ENCODE data around the gene PEAK1.

PEAK1 gene

DNA sequence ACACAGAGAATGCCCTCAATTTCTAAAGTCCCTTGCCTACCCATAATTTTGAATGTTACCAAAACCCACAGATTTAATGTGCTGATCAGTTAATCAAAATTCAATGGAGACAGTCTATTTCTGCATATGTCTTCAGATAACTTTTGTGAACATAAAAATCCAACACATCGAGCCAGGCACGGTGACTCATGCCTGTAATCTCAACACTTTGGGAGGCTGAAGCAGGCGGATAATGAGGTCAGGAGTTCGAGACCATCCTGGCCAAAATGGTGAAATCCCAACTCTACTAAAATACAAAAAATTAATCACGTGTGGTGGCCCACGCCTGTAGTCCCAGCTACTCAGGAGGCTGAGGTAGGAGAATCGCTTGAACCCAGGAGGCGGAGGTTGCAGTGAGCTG, 49.3 kb downstream of the PEAK1 start:
- no peak overlapping the region for H2BK5ac ChIP-seq (ENCODE audit: low read length)

DNA sequence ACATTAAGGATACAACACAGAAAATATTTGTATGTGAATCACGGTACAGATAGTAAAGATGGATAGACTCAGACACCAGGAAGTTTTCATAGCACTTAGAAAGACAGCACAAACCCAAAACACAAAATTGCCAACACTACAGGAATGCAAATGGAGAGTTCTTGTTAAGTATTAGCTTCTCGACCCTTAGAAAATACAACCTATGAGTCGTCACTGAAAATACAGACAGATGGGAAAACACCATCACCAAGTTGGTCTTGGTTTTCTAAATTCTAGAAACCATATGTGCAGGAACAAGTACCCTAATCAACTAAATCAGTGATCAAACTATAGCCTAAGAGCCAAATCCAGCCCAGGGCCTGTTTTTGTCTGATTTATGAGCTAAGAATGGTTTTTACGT, 50.7 kb downstream of the PEAK1 start:
- H2AFZ ChIP-seq (ENCODE audit: low read length), result no peak overlapping the region
- H3K36me3 ChIP-seq (replicated peaks in 1 of 2; ENCODE audit: control insufficient read depth in 2 of 2, insufficient read depth in 2 of 2, low read length in 2 of 2), result no peaks in the 10 kb centered on the region
- H3K9me3 ChIP-seq (replicated peaks in 1 of 2; ENCODE audit: control insufficient read depth in 2 of 2, insufficient read depth in 1 of 2, low read depth in 1 of 2, low read length in 2 of 2), result peaks cover 0 to 9% of the 10 kb centered on the region in 2 donors
- H2BK12ac ChIP-seq (ENCODE audit: low read length), result no peak overlapping the region
- H4K8ac ChIP-seq (ENCODE audit: low read depth, low read length), result no peak overlapping the region
- no peaks in the 10 kb centered on the region for H3K27me3 ChIP-seq (ENCODE audit: control insufficient read depth in 3 of 3, insufficient read depth in 3 of 3, low read depth in 1 of 3, low read length in 3 of 3)
- no peak overlapping the region for H2AK5ac ChIP-seq (ENCODE audit: low read depth, low read length)
- no peak overlapping the region for H3K4me3 ChIP-seq (ENCODE audit: low read length in 2 of 2)
- no peak overlapping the region for H3K4ac ChIP-seq (ENCODE audit: low read length)
- H3K9ac ChIP-seq (ENCODE audit: low read depth, low read length, poor library complexity), result no peak overlapping the region
- H2BK5ac ChIP-seq (ENCODE audit: low read length), result no peak overlapping the region
- H3K23ac ChIP-seq (ENCODE audit: low read depth, low read length, poor library complexity), result no peak overlapping the region
- no peak overlapping the region for H2BK15ac ChIP-seq (ENCODE audit: low read length)
- H3K27ac ChIP-seq (replicated peaks; ENCODE audit: low read length), result no peak overlapping the region
- WGBS, 2 donors (ENCODE audit: extremely low coverage in 2 of 2, insufficient read length in 2 of 2, insufficient replicate concordance in 1 of 2), result no CpG with 5 or more reads among the region's 4 CpGs
- no peak for DNase-seq (ENCODE audit: low spot score)
- no peak overlapping the region for H3K18ac ChIP-seq (ENCODE audit: low read length)
- H4K91ac ChIP-seq (ENCODE audit: low read depth, low read length, poor library complexity), result no peak overlapping the region
- no peak overlapping the region for H3K4me2 ChIP-seq (ENCODE audit: insufficient read depth, low read length, poor library complexity, severe bottlenecking)
- no peaks in the 10 kb centered on the region for H3K79me1 ChIP-seq (ENCODE audit: low read depth, low read length)
- H2BK120ac ChIP-seq (ENCODE audit: low read depth, low read length), result no peak overlapping the region
- no peak overlapping the region for H3K14ac ChIP-seq (ENCODE audit: low read length)
- no peaks in the 10 kb centered on the region for H3K4me1 ChIP-seq (ENCODE audit: control insufficient read depth in 2 of 2, insufficient read depth in 1 of 2, low read depth in 1 of 2, low read length in 2 of 2)

More for the DNA sequence above, 49.3 kb downstream of the PEAK1 start:
- no peak overlapping the region for H2BK120ac ChIP-seq (ENCODE audit: low read depth, low read length)
- H3K9ac ChIP-seq (ENCODE audit: low read depth, low read length, poor library complexity), result no peak overlapping the region
- H3K79me1 ChIP-seq (ENCODE audit: low read depth, low read length), result no peaks in the 10 kb centered on the region
- no peak overlapping the region for H2AFZ ChIP-seq (ENCODE audit: low read length)
- no peak overlapping the region for H4K91ac ChIP-seq (ENCODE audit: low read depth, low read length, poor library complexity)
- H3K4me1 ChIP-seq (ENCODE audit: control insufficient read depth in 2 of 2, insufficient read depth in 1 of 2, low read depth in 1 of 2, low read length in 2 of 2), result no peaks in the 10 kb centered on the region
- DNase-seq (ENCODE audit: low spot score), result no peak
- H3K4me2 ChIP-seq (ENCODE audit: insufficient read depth, low read length, poor library complexity, severe bottlenecking), result no peak overlapping the region
- H4K8ac ChIP-seq (ENCODE audit: low read depth, low read length), result no peak overlapping the region
- H3K4me3 ChIP-seq (ENCODE audit: low read length in 2 of 2), result no peak overlapping the region
- peaks cover 0 to 9% of the 10 kb centered on the region in 2 donors for H3K9me3 ChIP-seq (replicated peaks in 1 of 2; ENCODE audit: control insufficient read depth in 2 of 2, insufficient read depth in 1 of 2, low read depth in 1 of 2, low read length in 2 of 2)
- H3K27ac ChIP-seq (replicated peaks; ENCODE audit: low read length), result no peak overlapping the region
- H3K27me3 ChIP-seq (ENCODE audit: control insufficient read depth in 3 of 3, insufficient read depth in 3 of 3, low read depth in 1 of 3, low read length in 3 of 3), result no peaks in the 10 kb centered on the region
- H3K18ac ChIP-seq (ENCODE audit: low read length), result no peak overlapping the region
- H2AK5ac ChIP-seq (ENCODE audit: low read depth, low read length), result no peak overlapping the region
- H3K4ac ChIP-seq (ENCODE audit: low read length), result no peak overlapping the region
- no peaks in the 10 kb centered on the region for H3K36me3 ChIP-seq (replicated peaks in 1 of 2; ENCODE audit: control insufficient read depth in 2 of 2, insufficient read depth in 2 of 2, low read length in 2 of 2)
- no peak overlapping the region for H2BK15ac ChIP-seq (ENCODE audit: low read length)
- H3K14ac ChIP-seq (ENCODE audit: low read length), result no peak overlapping the region
- no peak overlapping the region for H3K23ac ChIP-seq (ENCODE audit: low read depth, low read length, poor library complexity)
- no CpG with 5 or more reads among the region's 8 CpGs for WGBS, 2 donors (ENCODE audit: extremely low coverage in 2 of 2, insufficient read length in 2 of 2, insufficient replicate concordance in 1 of 2)
- no peak overlapping the region for H2BK12ac ChIP-seq (ENCODE audit: low read length)

DNA sequence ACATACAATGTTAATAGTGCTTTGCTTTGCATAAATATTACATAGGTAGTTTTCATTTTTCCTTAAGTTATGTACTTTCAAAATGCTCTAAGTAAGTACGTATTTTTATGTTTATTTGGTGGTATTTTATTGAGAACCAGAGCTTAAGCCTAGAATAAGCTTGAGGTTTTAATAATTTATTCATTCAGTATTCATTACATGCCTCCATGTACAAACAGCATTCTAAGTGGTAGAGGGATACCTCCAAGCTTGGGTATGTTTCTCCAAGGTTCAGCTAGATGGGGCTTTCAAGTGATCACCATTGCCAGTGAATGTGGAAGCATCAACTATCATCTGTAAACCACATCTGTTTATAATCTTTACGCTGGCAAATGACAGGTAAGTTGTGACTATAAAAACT, 52.3 kb downstream of the PEAK1 start:
- H2AFZ ChIP-seq (ENCODE audit: low read length), result no peak overlapping the region
- no peak overlapping the region for H2BK5ac ChIP-seq (ENCODE audit: low read length)
- H3K9me3 ChIP-seq (replicated peaks in 1 of 2; ENCODE audit: control insufficient read depth in 2 of 2, insufficient read depth in 1 of 2, low read depth in 1 of 2, low read length in 2 of 2), result no peaks in the 10 kb centered on the region
- WGBS, 2 donors (ENCODE audit: extremely low coverage in 2 of 2, insufficient read length in 2 of 2, insufficient replicate concordance in 1 of 2), result no CpG with 5 or more reads among the region's 2 CpGs
- no peak overlapping the region for H3K4me3 ChIP-seq (ENCODE audit: low read length in 2 of 2)
- H4K91ac ChIP-seq (ENCODE audit: low read depth, low read length, poor library complexity), result no peak overlapping the region
- H3K79me1 ChIP-seq (ENCODE audit: low read depth, low read length), result no peaks in the 10 kb centered on the region
- H3K9ac ChIP-seq (ENCODE audit: low read depth, low read length, poor library complexity), result no peak overlapping the region
- H3K23ac ChIP-seq (ENCODE audit: low read depth, low read length, poor library complexity), result no peak overlapping the region
- H3K4ac ChIP-seq (ENCODE audit: low read length), result no peak overlapping the region
- H3K4me2 ChIP-seq (ENCODE audit: insufficient read depth, low read length, poor library complexity, severe bottlenecking), result no peak overlapping the region
- H4K8ac ChIP-seq (ENCODE audit: low read depth, low read length), result no peak overlapping the region
- no peak overlapping the region for H3K27ac ChIP-seq (replicated peaks; ENCODE audit: low read length)
- H3K36me3 ChIP-seq (replicated peaks in 1 of 2; ENCODE audit: control insufficient read depth in 2 of 2, insufficient read depth in 2 of 2, low read length in 2 of 2), result peaks cover 0 to 9% of the 10 kb centered on the region in 2 donors
- H2AK5ac ChIP-seq (ENCODE audit: low read depth, low read length), result no peak overlapping the region
- no peak overlapping the region for H2BK120ac ChIP-seq (ENCODE audit: low read depth, low read length)
- no peak overlapping the region for H2BK15ac ChIP-seq (ENCODE audit: low read length)
- no peaks in the 10 kb centered on the region for H3K4me1 ChIP-seq (ENCODE audit: control insufficient read depth in 2 of 2, insufficient read depth in 1 of 2, low read depth in 1 of 2, low read length in 2 of 2)
- H2BK12ac ChIP-seq (ENCODE audit: low read length), result no peak overlapping the region
- H3K14ac ChIP-seq (ENCODE audit: low read length), result no peak overlapping the region
- H3K27me3 ChIP-seq (ENCODE audit: control insufficient read depth in 3 of 3, insufficient read depth in 3 of 3, low read depth in 1 of 3, low read length in 3 of 3), result no peaks in the 10 kb centered on the region
- H3K18ac ChIP-seq (ENCODE audit: low read length), result no peak overlapping the region
- no peak for DNase-seq (ENCODE audit: low spot score)

DNA sequence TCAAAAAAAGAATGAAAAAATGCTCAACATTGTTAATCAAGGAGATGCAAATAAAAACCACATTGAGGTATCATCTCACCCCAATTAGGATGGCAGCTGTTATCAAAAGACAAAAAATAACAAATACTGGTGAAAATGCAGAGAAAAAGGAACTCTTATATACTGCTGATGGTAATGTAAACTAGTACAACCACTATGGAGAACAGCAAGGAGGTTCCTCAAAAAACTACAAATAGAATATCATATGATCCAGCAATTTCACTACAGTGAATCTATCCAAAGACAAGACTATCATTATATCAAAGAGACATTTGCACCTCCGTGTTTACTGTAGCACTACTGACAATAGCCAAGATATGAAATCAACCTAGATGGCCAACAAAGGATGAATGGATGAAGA, 58.4 kb downstream of the PEAK1 start:
- no CpG with 5 or more reads among the region's 1 CpG for WGBS, 2 donors (ENCODE audit: extremely low coverage in 2 of 2, insufficient read length in 2 of 2, insufficient replicate concordance in 1 of 2)
- Histone ChIP-seq H4K8ac (ENCODE audit: low read depth, low read length) (no peak overlapping the region), H3K4me1 (ENCODE audit: control insufficient read depth in 2 of 2, insufficient read depth in 1 of 2, low read depth in 1 of 2, low read length in 2 of 2) (no peaks in the 10 kb centered on the region), H3K79me1 (ENCODE audit: low read depth, low read length) (no peaks in the 10 kb centered on the region), H2BK5ac (ENCODE audit: low read length) (no peak overlapping the region), H3K4me2 (ENCODE audit: insufficient read depth, low read length, poor library complexity, severe bottlenecking) (no peak overlapping the region), H4K91ac (ENCODE audit: low read depth, low read length, poor library complexity) (no peak overlapping the region), H2BK12ac (ENCODE audit: low read length) (no peak overlapping the region), H2AFZ (ENCODE audit: low read length) (no peak overlapping the region), H2AK5ac (ENCODE audit: low read depth, low read length) (no peak overlapping the region), H3K18ac (ENCODE audit: low read length) (no peak overlapping the region), H3K36me3 (replicated peaks in 1 of 2; ENCODE audit: control insufficient read depth in 2 of 2, insufficient read depth in 2 of 2, low read length in 2 of 2) (peaks cover 0 to 11% of the 10 kb centered on the region in 2 donors), H3K27ac (replicated peaks; ENCODE audit: low read length) (no peak overlapping the region), H2BK120ac (ENCODE audit: low read depth, low read length) (no peak overlapping the region), H3K23ac (ENCODE audit: low read depth, low read length, poor library complexity) (no peak overlapping the region), H3K9ac (ENCODE audit: low read depth, low read length, poor library complexity) (no peak overlapping the region), H2BK15ac (ENCODE audit: low read length) (no peak overlapping the region), H3K27me3 (ENCODE audit: control insufficient read depth in 3 of 3, insufficient read depth in 3 of 3, low read depth in 1 of 3, low read length in 3 of 3) (no peaks in the 10 kb centered on the region), H3K4ac (ENCODE audit: low read length) (no peak overlapping the region), H3K9me3 (replicated peaks in 1 of 2; ENCODE audit: control insufficient read depth in 2 of 2, insufficient read depth in 1 of 2, low read depth in 1 of 2, low read length in 2 of 2) (no peaks in the 10 kb centered on the region), H3K14ac (ENCODE audit: low read length) (no peak overlapping the region), H3K4me3 (ENCODE audit: low read length in 2 of 2) (no peak overlapping the region)
- DNase-seq (ENCODE audit: low spot score), result no peak
